ENCODE results near the gene ABI2.

GRCh38 chr2:203328760-203329540 lies 756 bp downstream of the ABI2 start:
- TF ChIP-seq, protein P1, sequence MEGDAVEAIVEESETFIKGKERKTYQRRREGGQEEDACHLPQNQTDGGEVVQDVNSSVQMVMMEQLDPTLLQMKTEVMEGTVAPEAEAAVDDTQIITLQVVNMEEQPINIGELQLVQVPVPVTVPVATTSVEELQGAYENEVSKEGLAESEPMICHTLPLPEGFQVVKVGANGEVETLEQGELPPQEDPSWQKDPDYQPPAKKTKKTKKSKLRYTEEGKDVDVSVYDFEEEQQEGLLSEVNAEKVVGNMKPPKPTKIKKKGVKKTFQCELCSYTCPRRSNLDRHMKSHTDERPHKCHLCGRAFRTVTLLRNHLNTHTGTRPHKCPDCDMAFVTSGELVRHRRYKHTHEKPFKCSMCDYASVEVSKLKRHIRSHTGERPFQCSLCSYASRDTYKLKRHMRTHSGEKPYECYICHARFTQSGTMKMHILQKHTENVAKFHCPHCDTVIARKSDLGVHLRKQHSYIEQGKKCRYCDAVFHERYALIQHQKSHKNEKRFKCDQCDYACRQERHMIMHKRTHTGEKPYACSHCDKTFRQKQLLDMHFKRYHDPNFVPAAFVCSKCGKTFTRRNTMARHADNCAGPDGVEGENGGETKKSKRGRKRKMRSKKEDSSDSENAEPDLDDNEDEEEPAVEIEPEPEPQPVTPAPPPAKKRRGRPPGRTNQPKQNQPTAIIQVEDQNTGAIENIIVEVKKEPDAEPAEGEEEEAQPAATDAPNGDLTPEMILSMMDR (IDR thresholded peaks at IDR 0.05), result no peak
- TF ChIP-seq POLR2A (IDR thresholded peaks at IDR 0.05) (no peak), POLR2AphosphoS5 (IDR thresholded peaks at IDR 0.05) (no peak)
